Ishikawa (cell line): Measurements from ENCODE around the gene MMP2.

Experiments used
- CEBPB ChIP-seq: IDR thresholded peaks from 2 replicates; pipeline ENCODE4 v1.6.1; 2012
- CREB1 ChIP-seq: IDR thresholded peaks from 2 replicates; pipeline ENCODE4 v1.6.1; 2012; ENCODE audit warnings: low read depth
- EGR1 ChIP-seq: IDR thresholded peaks from 2 replicates; pipeline ENCODE4 v1.6.1; 2012
- EP300 ChIP-seq: IDR thresholded peaks from 2 replicates; pipeline ENCODE4 v1.6.1; 2012; ENCODE audit warnings: borderline replicate concordance
- RAD21 ChIP-seq: IDR thresholded peaks from 2 replicates; pipeline ENCODE4 v1.6.1; 2012; ENCODE audit warnings: low read depth
- REST ChIP-seq: IDR thresholded peaks from 2 replicates; pipeline ENCODE4 v1.6.1; 2012; ENCODE audit warnings: low read depth, mild to moderate bottlenecking
- TEAD4 ChIP-seq: IDR thresholded peaks from 2 replicates; pipeline ENCODE4 v1.6.1; 2012
- USF1 ChIP-seq: IDR thresholded peaks from 2 replicates; pipeline ENCODE4 v1.6.1; 2012
- YY1 ChIP-seq: IDR thresholded peaks from 2 replicates; pipeline ENCODE4 v1.6.1; 2012; ENCODE audit warnings: low read depth

- TF ChIP-seq TEAD4 (no peak), CREB1 (no peak), EP300 (no peak), REST (no peak), CEBPB (no peak), USF1 (no peak), EGR1 (no peak), RAD21 (no peak), YY1 (no peak)
Measured at GRCh38 chr16:55555436-55555835, 76.4 kb downstream of the MMP2 start.
